Endothelial cell of umbilical vein (primary cell): ENCODE data around the gene SESN2. TPM values are rescaled to one million over a fixed set of nuclear protein-coding genes. Genes with fewer than 3 reads are reported as not detected.

Source experiments
- BruUV-seq: library from RNA; stranded (reverse); fragments of 400-500 nt; replicated peaks from 2 replicates; lab custom pipeline; 2021; lab: Mats Ljungman, UMichigan
- CTCF ChIA-PET: fragments of 300-600, 350-600 bp; sonication (Branson Sonifier 250); formaldehyde crosslinking; loops from one replicate; lab custom pipeline; 2021; ENCODE audit warnings: antibody characterized with exemption, inconsistent platforms; lab: Charles Lee
- POLR2A ChIA-PET: fragments of 300-600, 350-600 bp; sonication (Branson Sonifier 250); formaldehyde crosslinking; loops from one replicate; lab custom pipeline; 2021; ENCODE audit warnings: antibody characterized with exemption, inconsistent platforms; lab: Charles Lee
- DNase-seq: peaks from one replicate; pipeline ENCODE4 v3.0.0-alpha.2; 2011; ENCODE audit warnings: low read depth, low spot score
- FAIRE-seq: peaks from 2 replicates; lab custom pipeline; 2011; peaks lifted over from hg19 to GRCh38; lab: Jason Lieb, UNC
- H2AFZ ChIP-seq: 2 replicates; pipeline ENCODE4 v1.6.0; 2012; ENCODE audit warnings: low read depth, low read length, control low read depth, inconsistent platforms
- H3K27ac ChIP-seq: 2 replicates; pipeline ENCODE4 v1.5.1; 2011; ENCODE audit warnings: low read depth, mild to moderate bottlenecking, control low read depth, low read length, moderate library complexity; ENCODE audit not compliant: insufficient read depth
- H3K27me3 ChIP-seq, 2 experiments: 2 replicates each; pipeline versions ENCODE4 v1.6.0 to v1.6.1; 2011; ENCODE audit warnings: low read length in 2 of 2, mixed read lengths in 1 of 2; ENCODE audit not compliant: control insufficient read depth in 2 of 2, insufficient read depth in 2 of 2
- H3K36me3 ChIP-seq, 2 experiments: 2 replicates in 1 of 2; 3 replicates in 1 of 2; pipeline ENCODE4 v1.5.1; 2011; ENCODE audit warnings: low read length in 2 of 2, mild to moderate bottlenecking in 1 of 2, moderate library complexity in 1 of 2; ENCODE audit not compliant: control insufficient read depth in 2 of 2, insufficient read depth in 2 of 2; ENCODE audit errors: extremely low read depth in 1 of 2
- H3K4me1 ChIP-seq: 3 replicates; pipeline ENCODE4 v1.5.1; 2011; ENCODE audit warnings: mild to moderate bottlenecking, low read length; ENCODE audit not compliant: control insufficient read depth, insufficient read depth; ENCODE audit errors: extremely low read depth
- H3K4me2 ChIP-seq: 2 replicates; pipeline ENCODE4 v1.6.1; 2011; ENCODE audit warnings: low read length, control low read depth, mixed read lengths; ENCODE audit not compliant: insufficient read depth
- H3K4me3 ChIP-seq, 3 experiments: fragments of 200-600 bp in 1 of 3; sonication (generic), shearing (Covaris generic) in 1 of 3; replicated peaks in 1 of 3; 2 replicates each; pipeline ENCODE4 v1.5.1; 2011 to 2016; ENCODE audit warnings: control low read depth in 3 of 3, low read length in 3 of 3, mild to moderate bottlenecking in 2 of 3, inconsistent platforms in 1 of 3, low read depth in 1 of 3, moderate library complexity in 1 of 3; ENCODE audit not compliant: insufficient read depth in 1 of 3
- H3K79me2 ChIP-seq: 2 replicates; pipeline ENCODE4 v1.6.0; 2012; ENCODE audit warnings: low read length, inconsistent platforms; ENCODE audit not compliant: control insufficient read depth, insufficient read depth
- H3K9ac ChIP-seq: replicated peaks from 2 replicates; pipeline ENCODE3; 2011; ENCODE audit warnings: low read length, control low read depth; ENCODE audit not compliant: insufficient read depth; ENCODE audit errors: extremely low read depth
- H3K9me1 ChIP-seq: replicated peaks from 3 replicates; pipeline ENCODE4 v1.6.0; 2011; ENCODE audit warnings: mild to moderate bottlenecking, low read length; ENCODE audit not compliant: control insufficient read depth, insufficient read depth; ENCODE audit errors: extremely low read depth
- H3K9me3 ChIP-seq: replicated peaks from 2 replicates; pipeline ENCODE4 v1.5.1; 2012; ENCODE audit warnings: low read length, inconsistent platforms; ENCODE audit not compliant: control insufficient read depth, insufficient read depth
- H4K20me1 ChIP-seq: replicated peaks from 2 replicates; pipeline ENCODE3; 2011; ENCODE audit warnings: mild to moderate bottlenecking, low read length; ENCODE audit not compliant: control insufficient read depth, insufficient read depth; ENCODE audit errors: extremely low read depth
- CTCF ChIP-seq, 2 donors: IDR thresholded peaks; 1 replicate in 1 of 2; 2 replicates in 1 of 2; pipeline ENCODE4 v1.5.1; 2011; ENCODE audit warnings: low read length in 2 of 2, mild to moderate bottlenecking in 2 of 2, moderate library complexity in 2 of 2, control low read depth in 1 of 2, inconsistent platforms in 1 of 2, low read depth in 1 of 2; ENCODE audit not compliant: insufficient read depth in 1 of 2; ENCODE audit errors: extremely low read depth in 1 of 2
- EZH2 ChIP-seq: IDR thresholded peaks from 2 replicates; pipeline ENCODE4 v1.6.1; 2012; ENCODE audit warnings: borderline replicate concordance, low read depth, mild to moderate bottlenecking, moderate library complexity, low read length, inconsistent platforms; ENCODE audit not compliant: severe bottlenecking
- FOS ChIP-seq: IDR thresholded peaks from 2 replicates; pipeline ENCODE4 v1.6.1; 2011; ENCODE audit warnings: mild to moderate bottlenecking, low read length, moderate library complexity, borderline replicate concordance; ENCODE audit not compliant: insufficient read depth
- GATA2 ChIP-seq: IDR thresholded peaks from 2 replicates; pipeline ENCODE4 v1.7.0; 2011; ENCODE audit warnings: low read depth, mild to moderate bottlenecking, moderate library complexity, mixed read lengths, low read length; ENCODE audit not compliant: insufficient read length, insufficient read depth
- JUN ChIP-seq: IDR thresholded peaks from 2 replicates; pipeline ENCODE4 v1.6.1; 2011; ENCODE audit warnings: borderline replicate concordance, low read depth; ENCODE audit not compliant: insufficient read length, insufficient read depth
- MAX ChIP-seq: IDR thresholded peaks from 2 replicates; pipeline ENCODE4 v1.6.1; 2011; ENCODE audit not compliant: insufficient read depth, insufficient read length
- MYC ChIP-seq: IDR thresholded peaks from one replicate; pipeline ENCODE4 v1.6.1; 2011; ENCODE audit warnings: mild to moderate bottlenecking, low read depth, low read length
- POLR2A ChIP-seq: IDR thresholded peaks from 2 replicates; pipeline ENCODE4 v1.6.1; 2012; ENCODE audit warnings: low read depth, mild to moderate bottlenecking, control low read depth, low read length
- POLR2AphosphoS5 ChIP-seq: IDR thresholded peaks from 2 replicates; pipeline ENCODE4 v1.6.1; 2012; ENCODE audit warnings: low read depth, mild to moderate bottlenecking, control low read depth, low read length, moderate library complexity; ENCODE audit not compliant: insufficient read depth
- dilution Hi-C: fragments of 300-500 bp; cut with MboI; formaldehyde crosslinking; loops from one replicate; pipeline ENCODE4 v1.15.0; 2019; ENCODE audit warnings: low sequenced_read_pairs; ENCODE audit not compliant: extremely low pct_ligation_motif_present
- intact Hi-C: fragments of 100-400 bp; cut with micrococcal nuclease; formaldehyde crosslinking; loops from one replicate; pipeline ENCODE4 v1.10.0; 2022
- polyA plus RNA-seq, 4 experiments: library from polyadenylated mRNA; depleted of rRNA in 3 of 4; stranded (reverse) in 3 of 4; unstranded in 1 of 4; fragments of >200 nt; gene quantifications; 2 replicates each; pipeline versions ENCODE4 v1.2.1 to v1.2.3, GENCODE V29; 2011 to 2012; ENCODE audit warnings: missing spikeins in 1 of 4
- total RNA-seq: library from RNA; stranded (reverse); gene quantifications from 2 replicates; pipeline ENCODE4 v1.2.3, GENCODE V29; 2021

Gene SESN2
- total and polyA plus RNA-seq, 2 donors (not counting 3 experiments of a cell fraction or from before 2014, with no cell fraction given), result 11.6 to 13.2 TPM

- peaks cover 7% of the 10 kb centered on the region for H3K4me1 ChIP-seq
- intact Hi-C loops (no loop called here), dilution Hi-C loops (loop anchor here (25.0 kb wide), 1 partner anchor 347 kb away; no protein-coding TSS in a partner anchor)
- H3K4me3 ChIP-seq, result no peak overlapping the region
- DNase-seq (no peak), FAIRE-seq (no peak)
- H3K79me2 ChIP-seq, result peaks cover 75% of the 10 kb centered on the region
- peaks cover 12% of the 10 kb centered on the region for H4K20me1 ChIP-seq
- H2AFZ ChIP-seq, result no peak overlapping the region
- no peaks in the 10 kb centered on the region for H3K9me1 ChIP-seq
- BruUV-seq, result no TSS peak
- TF ChIP-seq POLR2AphosphoS5 (no peak), POLR2A (no peak), EZH2 (no peak), JUN (no peak), GATA2 (no peak), CTCF (IDR thresholded peaks at IDR 0.05; ENCODE audit: extremely low read depth in 1 of 2, insufficient read depth in 1 of 2, low read depth in 1 of 2, low read length in 2 of 2) (no peak), FOS (no peak), MAX (no peak), MYC (no peak)
- POLR2A ChIA-PET, result no interaction called here
- H3K36me3 ChIP-seq, result no peaks in the 10 kb centered on the region
- no peaks in the 10 kb centered on the region for H3K27me3 ChIP-seq
- H3K4me2 ChIP-seq, result no peak overlapping the region
- no peak overlapping the region for H3K27ac ChIP-seq
- H3K9me3 ChIP-seq, result no peaks in the 10 kb centered on the region
- H3K9ac ChIP-seq, result no peak overlapping the region
- CTCF ChIA-PET, result interaction anchor here (2.3 kb wide), 1 partner anchor 16 kb away, joined by 12 read pairs; no protein-coding TSS in a partner anchor
Observed at GRCh38 chr1:28264897-28265296, 5.6 kb downstream of the SESN2 start.
